ENCODE results near the gene SACS.

Gene SACS

GRCh38 chr13:23433171-23434153 lies at the start of gene SACS:
Gene SACS (minus strand): TSS chr13:23433702. CDS start chr13:23411239, 22,463 bp downstream.
- DNase-seq, result peak; percentile 21

- no peak for DNase-seq
Measured at GRCh38 chr13:23480324-23480723, 46.8 kb upstream of the SACS start.

- DNase-seq, result no peak
Measured at GRCh38 chr13:23477101-23477500, 43.6 kb upstream of the SACS start.

GRCh38 chr13:23473221-23473620 lies 39.7 kb upstream of the SACS start:
- no peak for DNase-seq

- DNase-seq, result no peak
Measured at GRCh38 chr13:23472189-23472588, 38.7 kb upstream of the SACS start.

- no peak for DNase-seq
Measured at GRCh38 chr13:23470790-23471614, 37.5 kb upstream of the SACS start.

GRCh38 chr13:23469951-23470421 lies 36.5 kb upstream of the SACS start:
- peak; percentile 7 for DNase-seq

- DNase-seq, result no peak
Measured at GRCh38 chr13:23468811-23469210, 35.3 kb upstream of the SACS start.

- no peak for DNase-seq
Measured at GRCh38 chr13:23467932-23468278, 34.4 kb upstream of the SACS start.

- DNase-seq, result no peak
Measured at GRCh38 chr13:23467048-23467931, 33.8 kb upstream of the SACS start.

GRCh38 chr13:23466144-23467002 lies 32.9 kb upstream of the SACS start:
- DNase-seq, result peak; percentile 31

- no peak for DNase-seq
Measured at GRCh38 chr13:23463661-23464060, 30.2 kb upstream of the SACS start.

- DNase-seq, result no peak
Measured at GRCh38 chr13:23462815-23463559, 29.5 kb upstream of the SACS start.

- no peak for DNase-seq
Measured at GRCh38 chr13:23461544-23461943, 28.0 kb upstream of the SACS start.

GRCh38 chr13:23460921-23461320 lies 27.4 kb upstream of the SACS start:
- no peak for DNase-seq

GRCh38 chr13:23460309-23460708 lies 26.8 kb upstream of the SACS start:
- DNase-seq, result no peak

- no peak for DNase-seq
Measured at GRCh38 chr13:23458989-23459388, 25.5 kb upstream of the SACS start.

GRCh38 chr13:23456437-23457210 lies 23.1 kb upstream of the SACS start:
- no peak for DNase-seq

GRCh38 chr13:23455401-23456185 lies 22.1 kb upstream of the SACS start:
- no peak for DNase-seq
